Adrenal gland (tissue), 5 donors: ENCODE measurements around the gene SIPA1.
A peak's percentile ranks its signal among the peaks of the same experiment; 100 is the strongest.

Experiments used
- POLR2A ChIP-seq, 2 donors: fragments of 450-650 bp; IDR thresholded peaks; one replicate each; pipeline ENCODE4 v1.6.1; 2017; ENCODE audit warnings: antibody characterized with exemption in 2 of 2, mild to moderate bottlenecking in 2 of 2, moderate library complexity in 1 of 2
- TF ChIP-seq, protein P1 (sequence below), 6 experiments: fragments of 450-650 bp in 4 of 6; fragments of 200-600 bp in 2 of 6; sonication (generic) in 1 of 6; IDR thresholded peaks; 1 replicate in 5 of 6; 2 replicates in 1 of 6; pipeline versions ENCODE4 v1.5.1 to v1.8.0; 2016 to 2021; ENCODE audit warnings: antibody characterized with exemption in 6 of 6, mild to moderate bottlenecking in 2 of 6, moderate library complexity in 1 of 6
- donor health status: DM: no; HTN: no; CAD: no.

DNA sequence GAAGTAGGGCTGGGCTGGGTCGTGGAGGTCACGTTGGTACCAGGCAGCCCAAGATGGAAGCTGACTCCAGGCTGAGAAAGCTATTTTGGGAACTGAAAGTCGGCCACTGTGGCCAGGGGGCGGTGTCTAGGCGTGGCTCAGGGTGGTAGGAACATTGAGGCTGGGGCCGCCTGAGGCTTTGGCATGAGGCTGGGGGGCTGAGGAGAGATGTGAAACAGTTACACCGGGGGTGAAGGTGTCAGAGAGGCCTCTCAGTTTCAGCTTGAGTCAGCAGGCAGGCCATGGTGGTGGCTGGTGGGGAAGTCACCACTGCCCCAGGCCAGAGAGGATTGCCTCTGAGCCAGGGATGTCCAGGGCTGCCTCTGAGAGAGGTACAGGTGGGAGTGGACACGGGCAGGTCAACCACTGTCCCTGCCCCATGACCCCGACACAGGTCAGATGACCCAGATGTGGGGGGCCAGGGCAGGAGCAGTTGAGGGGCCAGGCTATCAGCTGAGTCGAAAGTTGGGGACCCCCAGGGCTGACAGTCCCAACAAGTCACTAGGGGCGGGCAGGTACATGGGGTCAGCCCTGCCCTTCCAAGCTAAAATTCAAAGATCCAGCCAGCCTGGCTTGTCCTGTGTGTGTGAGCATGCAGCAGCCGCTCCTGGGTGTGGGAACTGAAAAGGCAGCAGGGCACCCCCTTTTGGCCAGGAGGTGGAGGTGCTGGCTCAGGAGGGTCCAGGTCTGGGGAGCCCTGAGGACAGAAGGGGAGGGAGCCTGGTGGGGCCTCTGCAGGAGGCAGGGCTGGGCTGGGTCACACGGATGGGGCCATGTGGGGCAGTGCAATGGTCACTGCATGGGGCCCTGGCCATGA lies 49.5 kb upstream of the SIPA1 start:
- TF ChIP-seq, protein P1, sequence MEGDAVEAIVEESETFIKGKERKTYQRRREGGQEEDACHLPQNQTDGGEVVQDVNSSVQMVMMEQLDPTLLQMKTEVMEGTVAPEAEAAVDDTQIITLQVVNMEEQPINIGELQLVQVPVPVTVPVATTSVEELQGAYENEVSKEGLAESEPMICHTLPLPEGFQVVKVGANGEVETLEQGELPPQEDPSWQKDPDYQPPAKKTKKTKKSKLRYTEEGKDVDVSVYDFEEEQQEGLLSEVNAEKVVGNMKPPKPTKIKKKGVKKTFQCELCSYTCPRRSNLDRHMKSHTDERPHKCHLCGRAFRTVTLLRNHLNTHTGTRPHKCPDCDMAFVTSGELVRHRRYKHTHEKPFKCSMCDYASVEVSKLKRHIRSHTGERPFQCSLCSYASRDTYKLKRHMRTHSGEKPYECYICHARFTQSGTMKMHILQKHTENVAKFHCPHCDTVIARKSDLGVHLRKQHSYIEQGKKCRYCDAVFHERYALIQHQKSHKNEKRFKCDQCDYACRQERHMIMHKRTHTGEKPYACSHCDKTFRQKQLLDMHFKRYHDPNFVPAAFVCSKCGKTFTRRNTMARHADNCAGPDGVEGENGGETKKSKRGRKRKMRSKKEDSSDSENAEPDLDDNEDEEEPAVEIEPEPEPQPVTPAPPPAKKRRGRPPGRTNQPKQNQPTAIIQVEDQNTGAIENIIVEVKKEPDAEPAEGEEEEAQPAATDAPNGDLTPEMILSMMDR (IDR thresholded peaks at IDR 0.05): peak; percentile 36 to 65 (median 55)
- no peak for TF ChIP-seq POLR2A (IDR thresholded peaks at IDR 0.05)
